HEK293 (cell line): Measurements from ENCODE around the gene PJA2.

Experiments used
- ATF2 ChIP-seq: fragments of 450-650 bp; formaldehyde crosslinking; IDR thresholded peaks from 2 replicates; pipeline ENCODE4 v1.5.1; 2016; ENCODE audit warnings: missing biosample characterization, missing genetic modification characterization, low read depth
- GLIS2 ChIP-seq: fragments of 450-650 bp; formaldehyde crosslinking; IDR thresholded peaks from 2 replicates; pipeline ENCODE4 v1.5.1; 2016; ENCODE audit warnings: missing biosample characterization, missing genetic modification characterization
- HOXA7 ChIP-seq: sonication (generic); formaldehyde crosslinking; IDR thresholded peaks from 2 replicates; pipeline ENCODE4 v1.8.1; 2022; ENCODE audit warnings: missing genetic modification reagents, borderline replicate concordance
- HOXD13 ChIP-seq: sonication (generic); formaldehyde crosslinking; IDR thresholded peaks from 2 replicates; pipeline ENCODE4 v1.8.0; 2022; ENCODE audit warnings: missing genetic modification reagents, borderline replicate concordance
- SCRT1 ChIP-seq: fragments of 450-650 bp; formaldehyde crosslinking; IDR thresholded peaks from 2 replicates; pipeline ENCODE4 v1.5.1; 2016; ENCODE audit warnings: missing biosample characterization, missing genetic modification characterization, borderline replicate concordance
- SP2 ChIP-seq: fragments of 450-650 bp; formaldehyde crosslinking; IDR thresholded peaks from 2 replicates; pipeline ENCODE4 v1.5.1; 2016; ENCODE audit warnings: missing biosample characterization, missing genetic modification characterization
- ZNF16 ChIP-seq: fragments of 450-650 bp; formaldehyde crosslinking; IDR thresholded peaks from 2 replicates; pipeline ENCODE4 v1.5.1; 2016; ENCODE audit warnings: low read depth, missing biosample characterization, missing genetic modification characterization
- ZNF223 ChIP-seq: fragments of 450-650 bp; formaldehyde crosslinking; IDR thresholded peaks from 2 replicates; pipeline ENCODE4 v1.5.1; 2016; ENCODE audit warnings: missing biosample characterization, missing genetic modification characterization
- ZNF274 ChIP-seq, 2 experiments: fragments of 200-500 bp in 1 of 2; fragments of 450-650 bp in 1 of 2; sonication (Bioruptor generic) in 1 of 2; formaldehyde crosslinking in 1 of 2; IDR thresholded peaks; 2 replicates each; pipeline versions ENCODE4 v1.5.1 to v1.6.1; 2014 to 2016; ENCODE audit warnings: borderline replicate concordance in 1 of 2, inconsistent platforms in 1 of 2, low read length in 1 of 2, missing biosample characterization in 1 of 2, missing genetic modification characterization in 1 of 2
- ZNF350 ChIP-seq: fragments of 450-650 bp; formaldehyde crosslinking; IDR thresholded peaks from 2 replicates; pipeline ENCODE4 v1.5.0; 2017; ENCODE audit warnings: missing biosample characterization, mild to moderate bottlenecking, missing genetic modification characterization
- ZNF366 ChIP-seq: fragments of 450-650 bp; formaldehyde crosslinking; conservative IDR thresholded peaks from 2 replicates; pipeline ENCODE4 v1.5.1; 2016; ENCODE audit warnings: missing biosample characterization, missing genetic modification characterization
- ZNF37A ChIP-seq: fragments of 450-650 bp; IDR thresholded peaks from 2 replicates; pipeline ENCODE4 v1.5.1; 2018; ENCODE audit warnings: missing biosample characterization, missing genetic modification characterization
- ZNF394 ChIP-seq: fragments of 450-650 bp; formaldehyde crosslinking; IDR thresholded peaks from 2 replicates; pipeline ENCODE4 v1.5.1; 2016; ENCODE audit warnings: missing biosample characterization, missing genetic modification characterization, mild to moderate bottlenecking, moderate library complexity, borderline replicate concordance
- ZNF404 ChIP-seq: fragments of 450-650 bp; formaldehyde crosslinking; IDR thresholded peaks from 2 replicates; pipeline ENCODE4 v1.5.1; 2017; ENCODE audit warnings: missing biosample characterization, missing genetic modification characterization
- ZNF416 ChIP-seq: fragments of 450-650 bp; formaldehyde crosslinking; IDR thresholded peaks from 2 replicates; pipeline ENCODE4 v1.5.1; 2016; ENCODE audit warnings: missing biosample characterization, missing genetic modification characterization
- ZNF423 ChIP-seq: fragments of 450-650 bp; formaldehyde crosslinking; IDR thresholded peaks from 2 replicates; pipeline ENCODE4 v1.5.1; 2016; ENCODE audit warnings: missing biosample characterization, missing genetic modification characterization
- ZNF473 ChIP-seq: fragments of 450-650 bp; formaldehyde crosslinking; IDR thresholded peaks from 2 replicates; pipeline ENCODE4 v1.5.1; 2017; ENCODE audit warnings: missing biosample characterization, missing genetic modification characterization
- ZNF514 ChIP-seq: fragments of 450-650 bp; formaldehyde crosslinking; IDR thresholded peaks from 2 replicates; pipeline ENCODE4 v1.5.1; 2016; ENCODE audit warnings: missing biosample characterization, missing genetic modification characterization
- ZNF529 ChIP-seq: fragments of 450-650 bp; formaldehyde crosslinking; IDR thresholded peaks from 2 replicates; pipeline ENCODE4 v1.5.1; 2017; ENCODE audit warnings: missing genetic modification characterization, missing biosample characterization; ENCODE audit not compliant: insufficient replicate concordance
- ZNF555 ChIP-seq: fragments of 450-650 bp; formaldehyde crosslinking; conservative IDR thresholded peaks from 2 replicates; pipeline ENCODE4 v1.5.1; 2017; ENCODE audit warnings: missing biosample characterization, mild to moderate bottlenecking, missing genetic modification characterization, inconsistent platforms
- TF ChIP-seq, protein P1 (sequence below): fragments of 450-650 bp; formaldehyde crosslinking; IDR thresholded peaks from 2 replicates; pipeline ENCODE4 v1.5.1; 2016; ENCODE audit warnings: missing biosample characterization, missing genetic modification characterization, borderline replicate concordance
- TF ChIP-seq, protein P2 (sequence below): fragments of 450-650 bp; formaldehyde crosslinking; IDR thresholded peaks from 2 replicates; pipeline ENCODE4 v1.5.1; 2016; ENCODE audit warnings: missing biosample characterization, missing genetic modification characterization
- TF ChIP-seq, protein P3 (sequence below): fragments of 450-650 bp; IDR thresholded peaks from 2 replicates; pipeline ENCODE4 v1.5.1; 2018; ENCODE audit warnings: missing biosample characterization, missing genetic modification characterization
- TF ChIP-seq, protein P4 (sequence below): fragments of 450-650 bp; formaldehyde crosslinking; IDR thresholded peaks from 2 replicates; pipeline ENCODE4 v1.5.1; 2016; ENCODE audit warnings: missing biosample characterization, missing genetic modification characterization

Gene PJA2

DNA sequence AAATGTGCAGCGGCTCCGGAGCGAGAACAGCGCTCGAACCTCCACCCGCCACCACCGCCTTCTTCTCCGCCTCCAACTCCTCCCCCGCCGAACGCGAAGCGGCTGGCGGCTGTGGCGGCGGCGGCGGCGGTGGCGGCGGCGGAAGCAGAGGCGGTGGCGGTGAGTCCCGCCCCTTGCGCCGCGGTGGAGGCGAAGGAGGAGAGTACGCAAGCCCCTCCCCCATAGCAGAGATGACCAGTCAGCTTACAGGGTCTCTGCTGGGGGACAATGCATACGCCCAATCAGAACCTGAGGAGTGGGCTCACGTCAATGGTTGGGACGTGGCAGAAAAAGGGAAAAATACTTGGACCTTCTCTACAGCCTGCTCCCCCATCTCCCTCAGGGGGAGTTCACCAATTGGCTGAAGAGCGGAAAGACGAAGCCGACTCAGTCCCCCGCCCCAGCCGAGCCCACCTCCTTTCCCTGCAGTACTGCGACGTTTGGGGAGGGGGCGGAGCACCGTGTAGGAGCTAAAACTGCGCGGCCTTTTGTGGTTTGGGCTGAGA, at the start of gene PJA2 (continued):
- no peak for TF ChIP-seq ZNF274 (IDR thresholded peaks at IDR 0.05; ENCODE audit: low read length)
- no peak for TF ChIP-seq ZNF274 (tag by site-specific recombination; IDR thresholded peaks at IDR 0.05; ENCODE audit: borderline replicate concordance)
- TF ChIP-seq ZNF473 = no peak
- TF ChIP-seq HOXA7 (CRISPR knock-in tag) = no peak
- no peak for TF ChIP-seq ATF2 (tag by site-specific recombination)
- TF ChIP-seq, protein P1, sequence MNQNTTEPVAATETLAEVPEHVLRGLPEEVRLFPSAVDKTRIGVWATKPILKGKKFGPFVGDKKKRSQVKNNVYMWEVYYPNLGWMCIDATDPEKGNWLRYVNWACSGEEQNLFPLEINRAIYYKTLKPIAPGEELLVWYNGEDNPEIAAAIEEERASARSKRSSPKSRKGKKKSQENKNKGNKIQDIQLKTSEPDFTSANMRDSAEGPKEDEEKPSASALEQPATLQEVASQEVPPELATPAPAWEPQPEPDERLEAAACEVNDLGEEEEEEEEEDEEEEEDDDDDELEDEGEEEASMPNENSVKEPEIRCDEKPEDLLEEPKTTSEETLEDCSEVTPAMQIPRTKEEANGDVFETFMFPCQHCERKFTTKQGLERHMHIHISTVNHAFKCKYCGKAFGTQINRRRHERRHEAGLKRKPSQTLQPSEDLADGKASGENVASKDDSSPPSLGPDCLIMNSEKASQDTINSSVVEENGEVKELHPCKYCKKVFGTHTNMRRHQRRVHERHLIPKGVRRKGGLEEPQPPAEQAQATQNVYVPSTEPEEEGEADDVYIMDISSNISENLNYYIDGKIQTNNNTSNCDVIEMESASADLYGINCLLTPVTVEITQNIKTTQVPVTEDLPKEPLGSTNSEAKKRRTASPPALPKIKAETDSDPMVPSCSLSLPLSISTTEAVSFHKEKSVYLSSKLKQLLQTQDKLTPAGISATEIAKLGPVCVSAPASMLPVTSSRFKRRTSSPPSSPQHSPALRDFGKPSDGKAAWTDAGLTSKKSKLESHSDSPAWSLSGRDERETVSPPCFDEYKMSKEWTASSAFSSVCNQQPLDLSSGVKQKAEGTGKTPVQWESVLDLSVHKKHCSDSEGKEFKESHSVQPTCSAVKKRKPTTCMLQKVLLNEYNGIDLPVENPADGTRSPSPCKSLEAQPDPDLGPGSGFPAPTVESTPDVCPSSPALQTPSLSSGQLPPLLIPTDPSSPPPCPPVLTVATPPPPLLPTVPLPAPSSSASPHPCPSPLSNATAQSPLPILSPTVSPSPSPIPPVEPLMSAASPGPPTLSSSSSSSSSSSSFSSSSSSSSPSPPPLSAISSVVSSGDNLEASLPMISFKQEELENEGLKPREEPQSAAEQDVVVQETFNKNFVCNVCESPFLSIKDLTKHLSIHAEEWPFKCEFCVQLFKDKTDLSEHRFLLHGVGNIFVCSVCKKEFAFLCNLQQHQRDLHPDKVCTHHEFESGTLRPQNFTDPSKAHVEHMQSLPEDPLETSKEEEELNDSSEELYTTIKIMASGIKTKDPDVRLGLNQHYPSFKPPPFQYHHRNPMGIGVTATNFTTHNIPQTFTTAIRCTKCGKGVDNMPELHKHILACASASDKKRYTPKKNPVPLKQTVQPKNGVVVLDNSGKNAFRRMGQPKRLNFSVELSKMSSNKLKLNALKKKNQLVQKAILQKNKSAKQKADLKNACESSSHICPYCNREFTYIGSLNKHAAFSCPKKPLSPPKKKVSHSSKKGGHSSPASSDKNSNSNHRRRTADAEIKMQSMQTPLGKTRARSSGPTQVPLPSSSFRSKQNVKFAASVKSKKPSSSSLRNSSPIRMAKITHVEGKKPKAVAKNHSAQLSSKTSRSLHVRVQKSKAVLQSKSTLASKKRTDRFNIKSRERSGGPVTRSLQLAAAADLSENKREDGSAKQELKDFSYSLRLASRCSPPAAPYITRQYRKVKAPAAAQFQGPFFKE (tag by site-specific recombination) = no peak
- no peak for TF ChIP-seq ZNF394
- no peak for TF ChIP-seq ZNF555
- peak; percentile 93 for TF ChIP-seq ZNF223 (tag by site-specific recombination)
- TF ChIP-seq, protein P2, sequence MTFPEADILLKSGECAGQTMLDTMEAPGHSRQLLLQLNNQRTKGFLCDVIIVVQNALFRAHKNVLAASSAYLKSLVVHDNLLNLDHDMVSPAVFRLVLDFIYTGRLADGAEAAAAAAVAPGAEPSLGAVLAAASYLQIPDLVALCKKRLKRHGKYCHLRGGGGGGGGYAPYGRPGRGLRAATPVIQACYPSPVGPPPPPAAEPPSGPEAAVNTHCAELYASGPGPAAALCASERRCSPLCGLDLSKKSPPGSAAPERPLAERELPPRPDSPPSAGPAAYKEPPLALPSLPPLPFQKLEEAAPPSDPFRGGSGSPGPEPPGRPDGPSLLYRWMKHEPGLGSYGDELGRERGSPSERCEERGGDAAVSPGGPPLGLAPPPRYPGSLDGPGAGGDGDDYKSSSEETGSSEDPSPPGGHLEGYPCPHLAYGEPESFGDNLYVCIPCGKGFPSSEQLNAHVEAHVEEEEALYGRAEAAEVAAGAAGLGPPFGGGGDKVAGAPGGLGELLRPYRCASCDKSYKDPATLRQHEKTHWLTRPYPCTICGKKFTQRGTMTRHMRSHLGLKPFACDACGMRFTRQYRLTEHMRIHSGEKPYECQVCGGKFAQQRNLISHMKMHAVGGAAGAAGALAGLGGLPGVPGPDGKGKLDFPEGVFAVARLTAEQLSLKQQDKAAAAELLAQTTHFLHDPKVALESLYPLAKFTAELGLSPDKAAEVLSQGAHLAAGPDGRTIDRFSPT = no peak
- TF ChIP-seq ZNF416 (tag by site-specific recombination) = no peak
- TF ChIP-seq ZNF366 (tag by site-specific recombination) = peak; percentile 94
- TF ChIP-seq, protein P3, sequence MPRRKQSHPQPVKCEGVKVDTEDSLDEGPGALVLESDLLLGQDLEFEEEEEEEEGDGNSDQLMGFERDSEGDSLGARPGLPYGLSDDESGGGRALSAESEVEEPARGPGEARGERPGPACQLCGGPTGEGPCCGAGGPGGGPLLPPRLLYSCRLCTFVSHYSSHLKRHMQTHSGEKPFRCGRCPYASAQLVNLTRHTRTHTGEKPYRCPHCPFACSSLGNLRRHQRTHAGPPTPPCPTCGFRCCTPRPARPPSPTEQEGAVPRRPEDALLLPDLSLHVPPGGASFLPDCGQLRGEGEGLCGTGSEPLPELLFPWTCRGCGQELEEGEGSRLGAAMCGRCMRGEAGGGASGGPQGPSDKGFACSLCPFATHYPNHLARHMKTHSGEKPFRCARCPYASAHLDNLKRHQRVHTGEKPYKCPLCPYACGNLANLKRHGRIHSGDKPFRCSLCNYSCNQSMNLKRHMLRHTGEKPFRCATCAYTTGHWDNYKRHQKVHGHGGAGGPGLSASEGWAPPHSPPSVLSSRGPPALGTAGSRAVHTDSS (tag by site-specific recombination) = no peak
- TF ChIP-seq ZNF529 = no peak
- TF ChIP-seq HOXD13 = no peak
- TF ChIP-seq ZNF514 = no peak
- peak; percentile 7; the same call in 1 of the 2 replicates for TF ChIP-seq GLIS2
- no peak for TF ChIP-seq ZNF37A
- TF ChIP-seq SP2 (tag by site-specific recombination) = peak; percentile 93
- TF ChIP-seq ZNF423 = no peak
- TF ChIP-seq SCRT1 (tag by site-specific recombination) = no peak
- TF ChIP-seq ZNF16 (tag by site-specific recombination) = no peak
- TF ChIP-seq ZNF350 (tag by site-specific recombination) = no peak
- TF ChIP-seq, protein P4, sequence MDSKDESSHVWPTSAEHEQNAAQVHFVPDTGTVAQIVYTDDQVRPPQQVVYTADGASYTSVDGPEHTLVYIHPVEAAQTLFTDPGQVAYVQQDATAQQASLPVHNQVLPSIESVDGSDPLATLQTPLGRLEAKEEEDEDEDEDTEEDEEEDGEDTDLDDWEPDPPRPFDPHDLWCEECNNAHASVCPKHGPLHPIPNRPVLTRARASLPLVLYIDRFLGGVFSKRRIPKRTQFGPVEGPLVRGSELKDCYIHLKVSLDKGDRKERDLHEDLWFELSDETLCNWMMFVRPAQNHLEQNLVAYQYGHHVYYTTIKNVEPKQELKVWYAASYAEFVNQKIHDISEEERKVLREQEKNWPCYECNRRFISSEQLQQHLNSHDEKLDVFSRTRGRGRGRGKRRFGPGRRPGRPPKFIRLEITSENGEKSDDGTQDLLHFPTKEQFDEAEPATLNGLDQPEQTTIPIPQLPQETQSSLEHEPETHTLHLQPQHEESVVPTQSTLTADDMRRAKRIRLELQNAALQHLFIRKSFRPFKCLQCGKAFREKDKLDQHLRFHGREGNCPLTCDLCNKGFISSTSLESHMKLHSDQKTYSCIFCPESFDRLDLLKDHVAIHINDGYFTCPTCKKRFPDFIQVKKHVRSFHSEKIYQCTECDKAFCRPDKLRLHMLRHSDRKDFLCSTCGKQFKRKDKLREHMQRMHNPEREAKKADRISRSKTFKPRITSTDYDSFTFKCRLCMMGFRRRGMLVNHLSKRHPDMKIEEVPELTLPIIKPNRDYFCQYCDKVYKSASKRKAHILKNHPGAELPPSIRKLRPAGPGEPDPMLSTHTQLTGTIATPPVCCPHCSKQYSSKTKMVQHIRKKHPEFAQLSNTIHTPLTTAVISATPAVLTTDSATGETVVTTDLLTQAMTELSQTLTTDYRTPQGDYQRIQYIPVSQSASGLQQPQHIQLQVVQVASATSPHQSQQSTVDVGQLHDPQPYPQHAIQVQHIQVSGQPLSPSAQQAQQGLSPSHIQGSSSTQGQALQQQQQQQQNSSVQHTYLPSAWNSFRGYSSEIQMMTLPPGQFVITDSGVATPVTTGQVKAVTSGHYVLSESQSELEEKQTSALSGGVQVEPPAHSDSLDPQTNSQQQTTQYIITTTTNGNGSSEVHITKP (tag by site-specific recombination) = no peak
- TF ChIP-seq ZNF404 = no peak
